Ascending aorta (tissue), 2 donors: Measurements from ENCODE around the gene PPP2R2D. TPM values are rescaled to one million over a fixed set of nuclear protein-coding genes. Genes with fewer than 3 reads are reported as not detected.

Experiments
- DNase-seq, 2 donors: peaks; one replicate each; pipeline ENCODE4 v3.0.0-alpha.2; 2019; ENCODE audit warnings: low spot score in 2 of 2
- H3K27ac ChIP-seq, 2 donors: fragments of 200-600 bp; sonication (generic); one replicate each; pipeline ENCODE4 v1.5.1; 2016 to 2017; ENCODE audit warnings: mild to moderate bottlenecking in 1 of 2
- H3K27me3 ChIP-seq: fragments of 200-600 bp; sonication (generic); one replicate; pipeline ENCODE4 v1.5.1; 2017
- H3K36me3 ChIP-seq, 2 donors: fragments of 200-600 bp; sonication (generic); one replicate each; pipeline ENCODE4 v1.5.1; 2016
- H3K4me1 ChIP-seq, 2 donors: fragments of 200-600 bp; sonication (generic); one replicate each; pipeline ENCODE4 v1.5.1; 2016 to 2017; ENCODE audit warnings: mild to moderate bottlenecking in 1 of 2
- H3K4me3 ChIP-seq, 2 donors: fragments of 200-600 bp; sonication (generic); one replicate each; pipeline ENCODE4 v1.5.1; 2016 to 2017; ENCODE audit warnings: mild to moderate bottlenecking in 1 of 2
- H3K9me3 ChIP-seq, 2 donors: fragments of 200-600 bp; sonication (generic); one replicate each; pipeline ENCODE4 v1.5.1; 2016
- CTCF ChIP-seq, 3 experiments: fragments of 200-600 bp in 2 of 3; fragments of 450-650 bp in 1 of 3; sonication (generic) in 2 of 3; IDR thresholded peaks; one replicate each; pipeline ENCODE4 v1.5.1; 2016 to 2019; ENCODE audit warnings: antibody characterized with exemption in 3 of 3, mild to moderate bottlenecking in 1 of 3, moderate library complexity in 1 of 3
- intact Hi-C: fragments of 100-400 bp; cut with DNase I; formaldehyde crosslinking; loops from one replicate; pipeline ENCODE4 v1.15.1; 2023
- total RNA-seq: library from RNA; depleted of rRNA; stranded (reverse); fragments of >200 nt; gene quantifications from one replicate; pipeline ENCODE4 v1.1.0, GENCODE V29; 2016

PPP2R2D gene
- total RNA-seq, 1 donor from 2014 or later: 11.8 TPM

GRCh38 chr10:131908151-131908550, 7.3 kb downstream of the PPP2R2D start:
- H3K4me3 ChIP-seq: no peak overlapping the region
- H3K4me1 ChIP-seq: peaks cover 0 to 8% of the 10 kb centered on the region in 2 donors
- no peaks in the 10 kb centered on the region for H3K9me3 ChIP-seq
- H3K27ac ChIP-seq: no peak overlapping the region
- H3K27me3 ChIP-seq: no peaks in the 10 kb centered on the region
- intact Hi-C loops: no loop called here
- peaks cover 8 to 14% of the 10 kb centered on the region in 2 donors for H3K36me3 ChIP-seq
- TF ChIP-seq CTCF (IDR thresholded peaks at IDR 0.05): no peak
- no peak for DNase-seq

GRCh38 chr10:131909014-131909808, 8.4 kb downstream of the PPP2R2D start:
- peaks cover 0 to 8% of the 10 kb centered on the region in 2 donors for H3K4me1 ChIP-seq
- no peak overlapping the region for H3K27ac ChIP-seq
- intact Hi-C loops: no loop called here

GRCh38 chr10:131909929-131910328, 9.1 kb downstream of the PPP2R2D start:
- Histone ChIP-seq H3K9me3 (no peaks in the 10 kb centered on the region), H3K36me3 (peaks cover 11 to 14% of the 10 kb centered on the region in 2 donors), H3K4me3 (no peak overlapping the region), H3K27me3 (no peaks in the 10 kb centered on the region), H3K4me1 (peaks cover 0 to 6% of the 10 kb centered on the region in 2 donors), H3K27ac (no peak overlapping the region)
- intact Hi-C loops: no loop called here
- no peak for DNase-seq
- TF ChIP-seq CTCF (IDR thresholded peaks at IDR 0.05): no peak

More at GRCh38 chr10:131909014-131909808, 8.4 kb downstream of the PPP2R2D start:
- no peak for TF ChIP-seq CTCF (IDR thresholded peaks at IDR 0.05)
- H3K4me3 ChIP-seq: no peak overlapping the region
- H3K9me3 ChIP-seq: no peaks in the 10 kb centered on the region
- DNase-seq: no peak
- no peaks in the 10 kb centered on the region for H3K27me3 ChIP-seq
- H3K36me3 ChIP-seq: peaks cover 11 to 14% of the 10 kb centered on the region in 2 donors

- Histone ChIP-seq H3K9me3 (no peaks in the 10 kb centered on the region), H3K4me1 (peaks cover 0 to 2% of the 10 kb centered on the region in 2 donors), H3K4me3 (no peak overlapping the region), H3K27ac (no peak overlapping the region), H3K36me3 (peaks cover 9 to 14% of the 10 kb centered on the region in 2 donors), H3K27me3 (no peaks in the 10 kb centered on the region)
- no peak for DNase-seq
- no peak for TF ChIP-seq CTCF (IDR thresholded peaks at IDR 0.05)
- intact Hi-C loops: no loop called here
Observed at GRCh38 chr10:131910663-131911314, 10.0 kb downstream of the PPP2R2D start.

GRCh38 chr10:131911451-131911850, 10.6 kb downstream of the PPP2R2D start:
- no peak for TF ChIP-seq CTCF (IDR thresholded peaks at IDR 0.05)
- intact Hi-C loops: no loop called here
- Histone ChIP-seq H3K4me3 (no peak overlapping the region), H3K27ac (no peak overlapping the region), H3K4me1 (no peaks in the 10 kb centered on the region), H3K36me3 (peaks cover 6 to 9% of the 10 kb centered on the region in 2 donors), H3K9me3 (no peaks in the 10 kb centered on the region), H3K27me3 (no peaks in the 10 kb centered on the region)
- DNase-seq: no peak
